ENCODE measurements around the gene C10orf105.

GRCh38 chr10:71703577-71703976 lies 16.0 kb downstream of the C10orf105 start:
- no peak for TF ChIP-seq POLR2AphosphoS5 (IDR thresholded peaks at IDR 0.05; ENCODE audit: borderline replicate concordance, low read depth, low read length)
- TF ChIP-seq EZH2 (IDR thresholded peaks at IDR 0.05) = no peak

All from SK-N-MC (cell line).